PFSK-1 (cell line): ENCODE data around the gene METTL16.

Source experiments
- FOXP2 ChIP-seq: optimal IDR thresholded peaks from 2 replicates; pipeline ENCODE3; 2011; ENCODE audit warnings: borderline replicate concordance, control low read depth, inconsistent platforms; ENCODE audit not compliant: insufficient read depth; ENCODE audit errors: extremely low read length, extremely low read depth
- POLR2AphosphoS5 ChIP-seq: IDR thresholded peaks from 2 replicates; pipeline ENCODE4 v1.6.1; 2012; ENCODE audit warnings: low read depth, mild to moderate bottlenecking, control low read depth, low read length, moderate library complexity
- SIN3A ChIP-seq: IDR thresholded peaks from 2 replicates; pipeline ENCODE4 v1.6.1; 2012; ENCODE audit warnings: mild to moderate bottlenecking, low read length, moderate library complexity, borderline replicate concordance; ENCODE audit not compliant: insufficient read depth
- TAF1 ChIP-seq: IDR thresholded peaks from 2 replicates; pipeline ENCODE4 v1.6.1; 2012; ENCODE audit warnings: low read length, control low read depth, borderline replicate concordance; ENCODE audit not compliant: insufficient read depth
- TF ChIP-seq, protein P1 (sequence below), 2 experiments: IDR thresholded peaks; 2 replicates each; pipeline versions ENCODE4 v1.6.1 to v1.8.0; 2011 to 2012; ENCODE audit warnings: low read depth in 2 of 2, low read length in 2 of 2, control low read depth in 1 of 2, inconsistent platforms in 1 of 2, mild to moderate bottlenecking in 1 of 2, moderate library complexity in 1 of 2; ENCODE audit not compliant: insufficient read depth in 1 of 2

The METTL16 gene

DNA sequence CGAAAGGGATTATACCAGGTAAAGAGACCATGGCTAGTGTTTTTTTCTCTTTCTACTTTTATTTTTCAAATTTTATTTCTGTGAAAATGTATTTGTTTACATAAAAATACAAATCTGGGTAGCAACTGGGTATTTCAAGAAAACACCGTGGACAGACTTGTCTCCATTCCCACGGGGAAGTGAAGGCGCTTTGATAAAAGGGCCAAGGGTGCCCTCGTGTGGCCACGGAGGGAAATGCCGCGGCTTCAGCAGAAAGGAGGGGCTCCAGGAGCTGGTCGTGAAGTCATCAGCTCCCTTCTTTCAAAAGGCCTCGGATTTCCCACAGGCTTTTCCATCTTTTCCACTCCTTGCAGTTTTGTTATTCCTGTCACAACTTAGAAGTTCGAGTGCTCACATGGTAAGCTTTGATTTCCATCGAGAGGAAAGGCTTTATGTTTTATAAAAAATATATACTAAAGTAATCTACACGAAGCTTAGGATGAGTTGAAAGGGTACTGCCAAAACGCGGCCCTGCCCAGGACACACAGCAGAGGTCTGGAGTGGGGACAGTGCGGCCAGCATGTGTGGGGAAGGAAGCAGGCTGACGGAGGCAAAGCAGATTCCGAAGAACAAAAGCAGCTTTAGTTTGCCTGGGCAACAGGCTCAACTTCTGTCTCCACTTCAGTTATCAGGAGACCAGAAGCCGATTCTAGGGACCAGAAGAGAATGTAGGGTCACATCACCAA is 95.5 kb downstream of the METTL16 start:
- TF ChIP-seq FOXP2 (no peak), SIN3A (no peak), POLR2AphosphoS5 (no peak), TAF1 (no peak)
- TF ChIP-seq, protein P1, sequence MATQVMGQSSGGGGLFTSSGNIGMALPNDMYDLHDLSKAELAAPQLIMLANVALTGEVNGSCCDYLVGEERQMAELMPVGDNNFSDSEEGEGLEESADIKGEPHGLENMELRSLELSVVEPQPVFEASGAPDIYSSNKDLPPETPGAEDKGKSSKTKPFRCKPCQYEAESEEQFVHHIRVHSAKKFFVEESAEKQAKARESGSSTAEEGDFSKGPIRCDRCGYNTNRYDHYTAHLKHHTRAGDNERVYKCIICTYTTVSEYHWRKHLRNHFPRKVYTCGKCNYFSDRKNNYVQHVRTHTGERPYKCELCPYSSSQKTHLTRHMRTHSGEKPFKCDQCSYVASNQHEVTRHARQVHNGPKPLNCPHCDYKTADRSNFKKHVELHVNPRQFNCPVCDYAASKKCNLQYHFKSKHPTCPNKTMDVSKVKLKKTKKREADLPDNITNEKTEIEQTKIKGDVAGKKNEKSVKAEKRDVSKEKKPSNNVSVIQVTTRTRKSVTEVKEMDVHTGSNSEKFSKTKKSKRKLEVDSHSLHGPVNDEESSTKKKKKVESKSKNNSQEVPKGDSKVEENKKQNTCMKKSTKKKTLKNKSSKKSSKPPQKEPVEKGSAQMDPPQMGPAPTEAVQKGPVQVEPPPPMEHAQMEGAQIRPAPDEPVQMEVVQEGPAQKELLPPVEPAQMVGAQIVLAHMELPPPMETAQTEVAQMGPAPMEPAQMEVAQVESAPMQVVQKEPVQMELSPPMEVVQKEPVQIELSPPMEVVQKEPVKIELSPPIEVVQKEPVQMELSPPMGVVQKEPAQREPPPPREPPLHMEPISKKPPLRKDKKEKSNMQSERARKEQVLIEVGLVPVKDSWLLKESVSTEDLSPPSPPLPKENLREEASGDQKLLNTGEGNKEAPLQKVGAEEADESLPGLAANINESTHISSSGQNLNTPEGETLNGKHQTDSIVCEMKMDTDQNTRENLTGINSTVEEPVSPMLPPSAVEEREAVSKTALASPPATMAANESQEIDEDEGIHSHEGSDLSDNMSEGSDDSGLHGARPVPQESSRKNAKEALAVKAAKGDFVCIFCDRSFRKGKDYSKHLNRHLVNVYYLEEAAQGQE (IDR thresholded peaks at IDR 0.05; ENCODE audit: insufficient read depth in 1 of 2, low read depth in 2 of 2, low read length in 2 of 2), result no peak

DNA sequence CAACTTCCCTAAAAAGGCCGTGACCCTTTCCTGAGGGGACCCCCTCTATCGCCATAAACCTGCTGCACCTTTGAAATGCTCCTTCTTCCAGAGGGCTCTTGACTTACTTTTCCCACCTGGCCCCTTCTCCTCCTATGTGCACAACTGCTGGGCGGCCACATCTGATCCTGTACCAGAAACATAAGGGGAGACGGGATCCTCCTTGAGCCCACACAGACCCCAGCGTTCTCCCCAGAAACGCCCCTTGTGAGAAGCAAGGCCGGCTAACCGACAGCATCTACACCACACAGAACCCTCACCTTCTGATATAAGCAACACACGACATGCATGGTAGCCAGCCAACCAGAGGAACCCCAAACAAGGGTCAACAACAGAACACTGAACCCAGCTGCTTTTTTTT is 96.6 kb downstream of the METTL16 start:
- no peak for TF ChIP-seq TAF1
- no peak for TF ChIP-seq POLR2AphosphoS5
- TF ChIP-seq, protein P1 (IDR thresholded peaks at IDR 0.05; ENCODE audit: insufficient read depth in 1 of 2, low read depth in 2 of 2, low read length in 2 of 2), result no peak

DNA sequence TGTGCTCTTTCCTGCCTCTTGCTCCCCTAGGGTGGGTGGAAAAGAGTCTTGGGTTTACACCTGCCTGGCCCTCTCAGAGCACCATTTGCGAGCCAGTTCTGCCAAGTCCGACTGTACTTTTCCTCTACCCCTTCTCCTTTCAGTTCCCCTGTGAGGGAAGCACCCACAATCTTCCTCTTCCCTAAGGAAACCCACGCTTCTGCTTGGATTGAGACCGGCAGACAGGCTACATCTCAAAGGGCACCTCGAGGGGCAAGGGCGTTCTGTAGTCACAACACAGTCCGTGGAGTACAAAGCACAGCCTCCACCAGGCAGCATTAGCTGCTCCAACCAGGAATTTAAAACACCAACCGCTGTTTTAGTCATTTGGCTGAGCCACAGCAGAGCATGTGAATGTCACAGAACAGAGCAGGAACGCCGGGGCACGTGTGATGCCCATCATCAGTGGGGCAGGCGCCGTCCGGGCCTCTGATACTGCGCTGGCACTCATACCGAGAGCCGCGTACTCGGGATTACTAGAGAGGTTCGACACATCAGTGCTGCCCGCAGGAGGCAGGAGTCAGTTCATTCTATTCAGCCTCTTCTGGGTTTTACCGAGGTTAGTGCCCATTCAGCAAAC is 97.1 kb downstream of the METTL16 start:
- TF ChIP-seq, protein P1 (IDR thresholded peaks at IDR 0.05; ENCODE audit: insufficient read depth in 1 of 2, low read depth in 2 of 2, low read length in 2 of 2), result no peak
- no peak for TF ChIP-seq POLR2AphosphoS5
- no peak for TF ChIP-seq FOXP2
- TF ChIP-seq SIN3A, result no peak
- TF ChIP-seq TAF1, result no peak

DNA sequence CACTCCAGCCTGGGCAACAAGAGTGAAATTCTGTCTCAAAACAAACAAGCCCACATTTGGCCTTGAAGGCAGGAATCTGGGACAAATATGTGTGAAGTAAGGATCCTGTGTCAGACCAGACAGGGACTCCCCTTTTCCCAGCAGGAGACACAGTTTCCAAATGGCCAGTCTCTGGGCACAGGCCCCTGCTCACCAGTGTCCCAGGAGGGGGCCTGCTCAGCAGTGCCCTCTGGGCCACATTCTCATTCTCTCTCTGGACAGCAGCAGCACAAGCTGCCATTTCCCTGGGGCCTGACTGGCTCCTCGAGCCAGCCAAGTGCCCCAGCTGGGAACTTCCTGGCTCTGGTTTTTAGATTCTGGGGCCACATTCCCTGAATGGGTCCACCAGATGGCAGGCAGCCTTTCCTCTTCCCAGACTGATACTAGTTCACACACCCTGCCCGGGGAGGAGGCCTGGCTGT is 99.1 kb downstream of the METTL16 start:
- TF ChIP-seq FOXP2 (no peak), TAF1 (no peak), POLR2AphosphoS5 (no peak), SIN3A (no peak)
- TF ChIP-seq, protein P1 (IDR thresholded peaks at IDR 0.05; ENCODE audit: insufficient read depth in 1 of 2, low read depth in 2 of 2, low read length in 2 of 2), result no peak

DNA sequence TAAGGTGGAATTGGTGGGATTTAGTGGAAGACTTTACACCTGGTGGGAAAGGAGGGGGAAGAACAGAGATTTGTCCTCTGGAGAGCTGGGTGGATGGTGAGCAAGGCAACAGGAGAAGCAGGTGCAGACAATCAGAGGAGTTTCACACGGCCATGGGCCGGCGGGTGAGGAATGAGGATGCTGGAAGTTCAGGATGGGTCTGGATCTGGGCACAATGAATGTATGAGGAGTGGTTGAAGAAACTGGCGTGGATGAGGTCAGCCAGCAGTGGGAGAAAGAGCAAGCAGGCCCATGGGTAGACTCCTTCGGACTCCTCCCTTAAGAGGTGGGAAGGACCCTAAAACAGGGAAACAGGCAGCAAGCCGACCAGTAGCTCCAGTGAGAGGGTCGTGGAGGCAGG is 100.7 kb downstream of the METTL16 start:
- TF ChIP-seq FOXP2, result no peak
- no peak for TF ChIP-seq SIN3A
- TF ChIP-seq POLR2AphosphoS5, result no peak
- TF ChIP-seq, protein P1 (IDR thresholded peaks at IDR 0.05; ENCODE audit: insufficient read depth in 1 of 2, low read depth in 2 of 2, low read length in 2 of 2), result no peak
- no peak for TF ChIP-seq TAF1
